HG03520 (cell line): ENCODE data around the gene COL12A1.

Source experiments
- ATAC-seq: cut with Tn5 transposase; IDR thresholded peaks from one replicate; pipeline ENCODE4 v1.9.1; 2021; ENCODE audit warnings: mild to moderate bottlenecking, moderate library complexity; ENCODE audit not compliant: unreplicated experiment

COL12A1 gene

GRCh38 chr6:75205776-75206575 lies at the start of gene COL12A1:
Gene COL12A1, minus strand, starts transcription at chr6:75206053. Its CDS starts 3,261 bp downstream, at chr6:75202792.
- no peak for ATAC-seq

DNA sequence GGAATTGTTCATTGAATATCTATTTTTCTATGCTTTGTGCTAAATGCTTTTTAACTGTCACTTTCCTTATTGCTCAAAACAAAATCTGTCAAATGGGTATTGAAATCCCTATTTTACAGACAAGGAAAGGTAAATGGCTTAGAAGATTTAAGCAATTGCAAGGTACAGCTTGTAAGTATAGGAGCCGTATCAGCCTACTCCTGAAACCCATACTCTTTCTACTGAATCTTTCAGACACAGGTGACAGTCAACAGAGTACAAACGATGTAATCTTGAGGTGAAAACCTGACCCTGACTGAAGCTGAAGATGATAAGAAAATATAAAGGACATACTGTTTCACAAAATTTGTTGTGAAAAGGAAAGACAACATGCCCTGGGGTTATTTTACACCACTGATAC lies 44.7 kb upstream of the COL12A1 start:
- ATAC-seq, result no peak

DNA sequence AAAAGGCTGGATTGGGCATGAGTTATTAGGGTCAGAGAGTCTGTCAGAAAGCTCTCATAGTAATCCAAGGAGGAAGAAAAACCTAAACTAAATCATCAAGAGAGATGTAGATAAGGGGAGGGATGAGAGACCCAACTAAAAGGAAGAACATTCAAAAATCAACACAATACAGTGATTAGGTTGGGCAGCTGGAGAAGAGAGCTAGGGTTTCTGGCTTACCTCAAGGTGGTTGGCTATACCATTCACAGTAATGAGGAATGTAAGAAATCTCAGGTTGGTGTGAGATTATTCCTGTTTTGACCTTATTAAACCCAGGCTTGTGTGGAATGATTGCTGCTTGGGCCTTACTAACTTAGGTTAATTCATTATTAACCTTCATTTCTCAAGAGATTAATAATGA lies 44.0 kb upstream of the COL12A1 start:
- ATAC-seq, result no peak

- ATAC-seq, result no peak
These were observed 40.5 kb upstream of the COL12A1 start for GRCh38 chr6:75246386-75246785.

DNA sequence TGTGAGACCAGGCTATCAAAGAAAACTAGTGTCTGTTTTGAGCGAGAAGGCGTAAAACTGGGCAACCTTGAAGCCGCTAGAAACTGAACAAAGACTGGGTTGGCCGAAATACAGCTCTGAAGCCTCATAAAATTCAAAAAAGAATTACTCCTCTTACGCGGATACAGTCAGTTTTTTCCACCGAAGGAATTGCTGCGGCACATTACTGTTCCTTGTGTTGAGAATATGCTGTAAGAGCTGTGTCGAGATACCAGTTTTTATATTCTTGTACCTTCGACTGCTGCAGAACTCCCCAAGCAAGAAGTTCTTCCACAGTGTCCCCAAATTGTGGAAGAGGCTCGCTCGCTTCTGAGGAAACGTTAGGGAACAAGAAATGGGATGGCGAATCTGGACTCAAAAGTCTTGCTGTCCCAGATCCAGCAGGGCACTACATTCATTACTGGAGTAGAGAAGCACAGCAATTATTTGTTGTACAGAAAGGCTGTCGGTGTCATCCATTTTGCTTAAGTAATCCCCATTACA lies 38.3 kb upstream of the COL12A1 start:
- ATAC-seq, result peak; percentile 9

DNA sequence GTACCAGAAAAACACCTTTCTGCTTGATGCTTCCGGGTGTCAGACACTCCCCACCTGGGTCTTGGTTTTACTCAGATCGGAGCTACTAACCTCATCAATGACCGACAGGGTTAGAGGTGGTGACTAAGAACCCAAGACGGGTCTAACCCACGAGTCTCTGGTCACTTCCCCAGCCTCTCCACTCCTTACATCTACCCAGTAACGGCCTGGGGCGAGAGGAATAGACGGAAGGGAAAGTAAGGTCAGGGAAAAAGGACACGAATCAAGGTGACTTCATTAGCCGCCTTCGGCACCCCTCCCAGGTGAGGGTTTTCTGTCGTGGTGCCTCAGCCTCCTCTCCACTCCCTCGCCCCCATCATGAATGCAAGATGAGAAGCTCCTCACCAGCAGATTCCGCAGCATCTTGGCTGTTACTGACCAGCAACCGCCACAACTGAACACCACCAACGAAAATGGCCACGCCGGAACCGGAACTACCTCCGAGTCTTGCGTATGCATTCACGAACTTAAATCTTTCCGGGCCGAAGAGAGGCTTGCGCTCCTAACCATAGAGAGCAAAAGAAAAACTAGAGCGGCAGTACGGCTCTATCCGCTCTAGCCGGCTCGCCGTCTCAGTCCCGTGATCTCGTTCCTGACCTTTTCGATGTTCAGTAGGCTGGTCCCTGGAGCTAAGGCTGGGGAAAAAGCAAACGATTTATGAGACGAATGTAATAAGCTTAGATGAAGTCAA lies 37.6 kb upstream of the COL12A1 start, which contains the start of gene COX7A2:
TSS of gene COX7A2 (minus strand) at position 469 of the 730 bp plus-strand sequence. CDS start at position 402, 67 bp downstream.
- ATAC-seq, result peak; percentile 92

DNA sequence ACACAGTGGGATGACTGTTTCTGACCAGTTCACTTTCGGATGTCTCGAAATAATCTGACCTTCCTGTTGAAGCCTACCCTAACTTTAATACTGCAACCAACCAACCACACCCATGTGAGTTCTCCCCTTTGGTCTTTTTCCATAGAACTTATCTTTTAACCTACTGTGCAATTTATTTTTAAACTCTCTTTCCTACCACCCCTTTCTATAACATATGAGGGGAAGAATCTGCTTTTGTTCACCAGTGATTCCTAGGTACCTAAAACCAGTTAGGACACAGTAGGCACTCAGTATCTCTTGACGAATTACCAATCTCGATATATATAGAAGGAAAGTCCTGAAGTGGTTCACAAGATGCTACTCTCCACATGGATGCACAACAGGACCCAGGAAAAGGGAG lies 30.8 kb upstream of the COL12A1 start:
- ATAC-seq, result no peak

DNA sequence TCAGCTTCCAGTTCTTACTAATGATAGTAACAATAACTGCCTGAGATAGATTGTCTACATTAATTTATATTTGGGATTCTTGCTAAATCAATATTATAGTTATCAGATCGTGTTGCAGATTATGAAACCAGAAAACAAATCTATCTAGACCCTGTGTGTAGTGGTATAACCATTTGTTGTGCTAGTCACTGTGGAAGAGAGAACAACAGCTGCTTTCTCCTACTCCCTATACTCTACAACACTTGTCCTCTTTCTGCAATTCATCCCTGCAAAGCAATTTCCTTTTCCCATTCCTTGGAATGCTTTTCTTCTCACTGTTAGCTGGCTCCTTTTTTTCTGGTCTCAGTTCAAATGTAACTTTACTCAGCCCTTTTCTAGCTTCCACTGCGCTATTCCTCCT lies 29.4 kb upstream of the COL12A1 start:
- ATAC-seq, result no peak

GRCh38 chr6:75234126-75234865 lies 28.4 kb upstream of the COL12A1 start:
- no peak for ATAC-seq

GRCh38 chr6:75233092-75233615 lies 27.3 kb upstream of the COL12A1 start:
- ATAC-seq, result no peak

- no peak for ATAC-seq
These were observed 24.9 kb upstream of the COL12A1 start for GRCh38 chr6:75230484-75231325.

DNA sequence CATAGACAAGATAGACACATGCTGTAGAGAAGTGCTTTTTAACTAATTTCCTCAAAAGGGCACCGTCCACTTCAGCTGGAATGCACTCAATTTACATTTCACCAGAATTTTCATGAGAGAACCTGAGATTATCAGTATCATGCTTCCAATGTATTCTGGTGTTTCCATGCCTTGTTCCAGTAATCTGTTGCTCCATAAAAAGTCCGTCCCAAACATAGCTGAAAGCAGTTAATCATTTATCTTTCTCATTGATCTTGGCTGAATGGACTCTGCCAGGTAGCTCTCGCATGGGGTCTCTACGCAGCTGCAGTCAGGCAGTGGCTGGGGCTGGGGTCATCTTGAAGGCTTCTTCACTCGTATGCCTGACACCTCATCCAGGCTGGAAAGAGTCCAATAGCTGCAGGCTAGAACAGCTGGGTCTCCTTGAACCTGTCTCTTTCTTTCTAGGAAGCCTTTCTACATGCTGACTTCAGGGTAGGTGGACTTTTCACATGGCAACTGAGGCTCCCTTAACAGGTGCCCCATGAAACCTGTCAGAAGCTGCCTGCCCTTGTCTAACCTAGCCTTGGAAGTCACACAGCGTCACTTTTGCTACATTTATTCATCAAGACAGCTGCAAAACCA lies 18.6 kb upstream of the COL12A1 start:
- ATAC-seq, result no peak

- no peak for ATAC-seq
These were observed 17.6 kb upstream of the COL12A1 start for GRCh38 chr6:75223428-75223827.

DNA sequence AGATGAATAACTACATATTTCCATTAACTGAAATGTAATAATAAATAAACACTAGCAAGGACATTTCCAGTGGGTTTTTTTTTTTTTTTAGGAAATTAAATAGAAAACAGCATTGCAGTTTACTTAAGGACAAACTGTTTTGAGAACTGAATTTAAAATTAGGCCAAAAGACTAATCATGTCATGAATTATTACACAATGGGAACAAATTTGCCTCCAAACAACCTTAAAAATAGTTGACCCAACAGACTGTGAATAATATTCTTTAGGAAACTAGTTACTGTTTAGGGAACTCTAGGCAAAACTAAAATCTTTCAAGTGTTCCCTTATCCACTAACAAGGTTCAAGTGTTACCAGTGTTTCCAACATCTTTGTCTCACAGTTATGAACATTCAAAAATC lies 16.4 kb upstream of the COL12A1 start:
- ATAC-seq, result no peak

- no peak for ATAC-seq
These were observed 15.3 kb upstream of the COL12A1 start for GRCh38 chr6:75221116-75221515.

GRCh38 chr6:75220357-75220756 lies 14.5 kb upstream of the COL12A1 start:
- ATAC-seq, result no peak

GRCh38 chr6:75219263-75219662 lies 13.4 kb upstream of the COL12A1 start:
- ATAC-seq, result no peak

DNA sequence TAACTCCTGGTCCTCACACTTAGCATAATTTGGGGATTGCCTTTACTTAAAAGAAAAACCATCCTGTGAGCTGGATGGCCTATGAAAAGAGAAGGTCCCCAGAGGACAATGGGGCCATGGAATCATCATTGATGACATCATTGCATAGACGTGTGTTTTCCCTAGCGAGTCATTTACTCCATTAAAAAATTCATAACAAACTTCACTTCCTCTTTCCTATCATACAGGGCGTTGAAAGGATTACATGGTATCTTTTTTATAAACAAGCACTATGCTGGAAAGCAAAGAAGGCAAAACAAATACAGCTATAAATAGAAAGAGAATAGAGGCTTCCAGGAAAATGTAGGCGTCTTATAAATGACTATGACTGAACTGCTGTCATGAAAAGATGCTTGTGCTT lies 11.3 kb upstream of the COL12A1 start:
- ATAC-seq, result no peak

GRCh38 chr6:75215291-75215690 lies 9.4 kb upstream of the COL12A1 start:
- no peak for ATAC-seq

GRCh38 chr6:75213732-75214131 lies 7.9 kb upstream of the COL12A1 start:
- ATAC-seq, result peak; percentile 57
